22Rv1 (cell line): ENCODE results near the gene DNM3.

Experiments used
- CTCF ChIP-seq: fragments of 450-650 bp; IDR thresholded peaks from 2 replicates; pipeline ENCODE4 v1.5.1; 2017; ENCODE audit warnings: mild to moderate bottlenecking
- ZFX ChIP-seq: fragments of 450-650 bp; IDR thresholded peaks from 2 replicates; pipeline ENCODE4 v1.6.1; 2017; ENCODE audit warnings: antibody characterized with exemption, borderline replicate concordance

- TF ChIP-seq CTCF (no peak), ZFX (no peak)
These were observed 536.9 kb downstream of the DNM3 start for GRCh38 chr1:172378109-172378760.
